GM12878 (cell line): ENCODE results near the gene CD151. TPM values are rescaled to one million over a fixed set of nuclear protein-coding genes. Genes with fewer than 3 reads are reported as not detected.

Experiments used
- ATAC-seq: fragments of 200-7000 bp; cut with Tn5 transposase; 3 replicates; pipeline ENCODE4 v1.9.1; 2020; ENCODE audit warnings: mild to moderate bottlenecking, moderate library complexity
- BruUV-seq: library from RNA; stranded (reverse); fragments of 400-500 nt; replicated peaks from 2 replicates; lab custom pipeline; 2021; lab: Mats Ljungman, UMichigan
- CTCF ChIA-PET: fragments of 300-600 bp; sonication (Branson Sonifier 250); formaldehyde crosslinking; extraction: SDS; loops from one replicate; lab custom pipeline; 2021; ENCODE audit warnings: inconsistent platforms; lab: Yijun Ruan, JAX
- POLR2A ChIA-PET: fragments of 350-600 bp; formaldehyde crosslinking; extraction: SDS; loops from one replicate; lab custom pipeline; 2021; ENCODE audit warnings: inconsistent platforms; lab: Charles Lee
- RAD21 ChIA-PET: fragments of 300-600 bp; sonication (Branson Sonifier 250); formaldehyde crosslinking; loops from one replicate; lab custom pipeline; 2023; ENCODE audit warnings: antibody characterized with exemption; ENCODE audit not compliant: unreplicated experiment; lab: Charles Lee
- SMC1A ChIA-PET: fragments of 300-600 bp; sonication (Branson Sonifier 250); formaldehyde crosslinking; loops from one replicate; lab custom pipeline; 2023; ENCODE audit not compliant: unreplicated experiment, uncharacterized antibody; lab: Charles Lee
- DNase-seq: peaks from one replicate; pipeline ENCODE4 v3.0.0-alpha.2; 2011; ENCODE audit warnings: low read depth, low spot score
- FAIRE-seq: peaks from 3 replicates; lab custom pipeline; 2011; peaks lifted over from hg19 to GRCh38; lab: Jason Lieb, UNC
- H2AFZ ChIP-seq: 2 replicates; pipeline ENCODE4 v1.6.0; 2011; ENCODE audit warnings: low read depth, low read length, control low read depth; ENCODE audit not compliant: control insufficient read depth
- H3K27ac ChIP-seq: 2 replicates; pipeline ENCODE4 v1.5.1; 2011; ENCODE audit warnings: control low read depth; ENCODE audit not compliant: control insufficient read depth, insufficient read depth
- H3K27me3 ChIP-seq, 2 experiments: replicated peaks in 1 of 2; 2 replicates each; pipeline versions ENCODE4 v1.6.0 to v1.6.1; 2011; ENCODE audit warnings: low read length in 1 of 2; ENCODE audit not compliant: control insufficient read depth in 2 of 2, insufficient read depth in 2 of 2
- H3K36me3 ChIP-seq, 2 experiments: 2 replicates each; pipeline ENCODE4 v1.5.1; 2011; ENCODE audit warnings: low read length in 1 of 2; ENCODE audit not compliant: control insufficient read depth in 2 of 2, insufficient read depth in 2 of 2
- H3K4me1 ChIP-seq: 2 replicates; pipeline ENCODE4 v1.6.1; 2011; ENCODE audit warnings: mild to moderate bottlenecking, low read length, moderate library complexity, mixed read lengths; ENCODE audit not compliant: control insufficient read depth, insufficient read depth
- H3K4me2 ChIP-seq: 2 replicates; pipeline ENCODE4 v1.6.0; 2011; ENCODE audit warnings: control low read depth; ENCODE audit not compliant: control insufficient read depth, insufficient read depth
- H3K4me3 ChIP-seq: fragments of 200-600 bp; sonication (generic); 2 replicates; pipeline ENCODE4 v1.5.1; 2016
- H3K79me2 ChIP-seq: 2 replicates; pipeline ENCODE4 v1.6.0; 2011; ENCODE audit warnings: low read length; ENCODE audit not compliant: control insufficient read depth, insufficient read depth
- H3K9ac ChIP-seq: 2 replicates; pipeline ENCODE4 v1.8.0; 2011; ENCODE audit warnings: low read length, control low read depth, mixed read lengths; ENCODE audit not compliant: control insufficient read depth, insufficient read depth
- H3K9me3 ChIP-seq: replicated peaks from 3 replicates; pipeline ENCODE4 v1.5.1; 2011; ENCODE audit warnings: mild to moderate bottlenecking, low read length; ENCODE audit not compliant: control insufficient read depth, insufficient read depth
- H4K20me1 ChIP-seq: 2 replicates; pipeline ENCODE4 v1.6.0; 2011; ENCODE audit not compliant: control insufficient read depth, insufficient read depth
- POLR2A ChIP-seq: IDR thresholded peaks from 2 replicates; pipeline ENCODE4 v1.6.1; 2011; ENCODE audit warnings: low read depth, mild to moderate bottlenecking, low read length
- RCOR1 ChIP-seq: conservative IDR thresholded peaks from 2 replicates; pipeline ENCODE4 v1.6.1; 2012; ENCODE audit warnings: low read depth, low read length, improper control_type of control experiment
- ZNF687 ChIP-seq: fragments of 450-650 bp; IDR thresholded peaks from 2 replicates; pipeline ENCODE4 v1.6.1; 2017; ENCODE audit warnings: mild to moderate bottlenecking, moderate library complexity
- WGBS: methylation state at CpG from one replicate; pipeline ENCODE4 v1.1.6; 2016; ENCODE audit warnings: low lambda C conversion rate; ENCODE audit not compliant: insufficient replicate concordance, insufficient coverage; ENCODE audit errors: missing lambda C conversion rate; 5-methylcytosine and 5-hydroxymethylcytosine counted together
- in situ Hi-C: fragments of 300-500 bp; cut with MboI; formaldehyde crosslinking; loops from 9 replicates; pipeline ENCODE4 v1.14.3; 2018; ENCODE audit warnings: mixed read lengths
- intact Hi-C: fragments of 100-400 bp; cut with micrococcal nuclease; formaldehyde crosslinking; loops from one replicate; pipeline ENCODE4 v1.14.2; 2022; ENCODE audit not compliant: unreplicated experiment
- polyA plus RNA-seq, 11 experiments: library from polyadenylated mRNA; depleted of rRNA in 4 of 11; unstranded in 6 of 11; stranded (reverse) in 5 of 11; fragments of >200 nt; fragmentation: Nextera tagmentation in 4 of 11; fragmentation: Illumina TruSeq in 1 of 11; extraction: Ambion mirVana in 4 of 11; extraction: Trizol in 1 of 11; gene quantifications; 1 replicate in 1 of 11; 2 replicates in 10 of 11; pipeline versions ENCODE4 v1.2.1 to v1.2.3, GENCODE V29; 2011 to 2016; ENCODE audit warnings: inconsistent platforms in 2 of 11, missing spikeins in 2 of 11, low read depth in 1 of 11
- total RNA-seq, 4 experiments: library from RNA; depleted of rRNA in 3 of 4; stranded (reverse); fragments of >200 nt in 3 of 4; fragmentation: Illumina TruSeq in 1 of 4; extraction: Trizol in 1 of 4; gene quantifications; 2 replicates each; pipeline versions ENCODE4 v1.2.1 to v1.2.3, GENCODE V29; 2013 to 2021

Gene CD151
- total and polyA plus RNA-seq, 10 of the 15 experiments (the other 5 are each of a cell fraction or from before 2014, with no cell fraction given), result 0.52 to 41.7 (median 14.7) TPM

GRCh38 chr11:789943-790342, 42.8 kb upstream of the CD151 start, which contains the start of gene CEND1:
Gene CEND1, minus strand, starts transcription at chr11:790090. Its CDS starts 1,514 bp downstream, at chr11:788576.
- Histone ChIP-seq H3K36me3 (peaks cover 0 to 9% of the 10 kb centered on the region in 2 experiments; a peak in 2 of 4 replicates), H3K4me2 (peak within 1 kb of the TSS; percentile 59), H3K27me3 (no peaks in the 10 kb centered on the region), H3K9ac (peak within 1 kb of the TSS; percentile 56), H4K20me1 (no peaks in the 10 kb centered on the region), H3K4me1 (peaks cover 10% of the 10 kb centered on the region), H2AFZ (no peak within 1 kb of the TSS), H3K27ac (peak within 1 kb of the TSS; percentile 11; the same call in 1 of the 2 replicates), H3K4me3 (peak within 1 kb of the TSS; percentile 63; the same call in 1 of the 2 replicates), H3K9me3 (no peaks in the 10 kb centered on the region), H3K79me2 (peaks cover 3% of the 10 kb centered on the region; the same call in 1 of the 2 replicates)
- ChIA-PET POLR2A (interaction anchor here (0.9 kb wide), 1 partner anchor 102 kb away, joined by 3 read pairs; no protein-coding TSS in a partner anchor), SMC1A (no interaction called here), CTCF (no interaction called here), RAD21 (no interaction called here)
- TF ChIP-seq POLR2A (peak; percentile 55; the same call in 1 of the 2 replicates), ZNF687 (no peak), RCOR1 (0 out of 2 replicates have a peak, but pooled peaks have one; percentile 42)
- WGBS, result 11% methylated on average over 7 of the region's 44 CpGs
- FAIRE-seq (no peak), DNase-seq (no peak), ATAC-seq (peak; percentile 66)
- in situ Hi-C loops, result no loop called here
- no TSS peak for BruUV-seq
- intact Hi-C loops, result no loop called here
